HepG2 (cell line): ENCODE results near the gene SEMA3F. TPM values are rescaled to one million over a fixed set of nuclear protein-coding genes. Genes with fewer than 3 reads are reported as not detected.

Experiments
- BHLHE40 ChIP-seq: IDR thresholded peaks from 2 replicates; pipeline ENCODE4 v1.6.1; 2011; ENCODE audit warnings: low read length, improper control_type of control experiment
- DNMT1 ChIP-seq: sonication (generic); formaldehyde crosslinking; IDR thresholded peaks from 2 replicates; pipeline ENCODE4 v1.5.1; 2020; ENCODE audit warnings: mild to moderate bottlenecking, missing genetic modification reagents
- KAT8 ChIP-seq: IDR thresholded peaks from 2 replicates; pipeline ENCODE4 v1.6.1; 2016; ENCODE audit warnings: missing genetic modification reagents, missing compliant biosample characterization
- MTF2 ChIP-seq: sonication (generic); formaldehyde crosslinking; IDR thresholded peaks from 2 replicates; pipeline ENCODE4 v1.5.0; 2020; ENCODE audit warnings: missing genetic modification reagents, borderline replicate concordance
- ONECUT2 ChIP-seq: sonication (generic); formaldehyde crosslinking; IDR thresholded peaks from 2 replicates; pipeline ENCODE4 v1.4.0; 2020; ENCODE audit warnings: missing genetic modification reagents
- POLR2AphosphoS5 ChIP-seq: IDR thresholded peaks from 2 replicates; pipeline ENCODE4 v1.6.1; 2012; ENCODE audit warnings: low read depth, low read length
- SP140L ChIP-seq: sonication (generic); formaldehyde crosslinking; IDR thresholded peaks from 2 replicates; pipeline ENCODE4 v1.4.0; 2020; ENCODE audit warnings: missing genetic modification reagents, borderline replicate concordance
- TEAD3 ChIP-seq: optimal IDR thresholded peaks from 2 replicates; pipeline ENCODE3; 2016; ENCODE audit warnings: borderline replicate concordance
- YY1 ChIP-seq: IDR thresholded peaks from 2 replicates; pipeline ENCODE4 v1.6.1; 2011; ENCODE audit warnings: low read length, low read depth, moderate library complexity, mild to moderate bottlenecking; ENCODE audit not compliant: insufficient read depth, insufficient replicate concordance
- ZFP62 ChIP-seq: sonication (generic); formaldehyde crosslinking; IDR thresholded peaks from 2 replicates; pipeline ENCODE4 v1.4.0; 2020; ENCODE audit warnings: missing genetic modification reagents
- ZNF484 ChIP-seq: sonication (generic); formaldehyde crosslinking; IDR thresholded peaks from 2 replicates; pipeline ENCODE4 v1.5.1; 2020; ENCODE audit warnings: mild to moderate bottlenecking, low read depth, missing genetic modification reagents, borderline replicate concordance
- ZNF567 ChIP-seq: sonication (generic); formaldehyde crosslinking; IDR thresholded peaks from 2 replicates; pipeline ENCODE4 v1.8.1; 2023; ENCODE audit warnings: mild to moderate bottlenecking, missing genetic modification reagents, borderline replicate concordance
- ZNF746 ChIP-seq: sonication (generic); formaldehyde crosslinking; IDR thresholded peaks from 2 replicates; pipeline ENCODE4 v1.8.0; 2022; ENCODE audit warnings: mild to moderate bottlenecking, missing genetic modification reagents
- ZNF747 ChIP-seq: sonication (generic); formaldehyde crosslinking; IDR thresholded peaks from 2 replicates; pipeline ENCODE4 v1.8.1; 2023; ENCODE audit warnings: missing genetic modification reagents, mild to moderate bottlenecking, borderline replicate concordance
- ZNF773 ChIP-seq: sonication (generic); formaldehyde crosslinking; IDR thresholded peaks from 2 replicates; pipeline ENCODE4 v1.4.0; 2020; ENCODE audit warnings: missing genetic modification reagents, borderline replicate concordance
- ZNF775 ChIP-seq: sonication (generic); formaldehyde crosslinking; IDR thresholded peaks from 2 replicates; pipeline ENCODE4 v1.4.0; 2020; ENCODE audit warnings: missing genetic modification reagents, mild to moderate bottlenecking, moderate library complexity, borderline replicate concordance
- polyA plus RNA-seq, 8 experiments: library from polyadenylated mRNA; depleted of rRNA in 3 of 8; stranded (reverse) in 7 of 8; unstranded in 1 of 8; fragments of >200 nt; fragmentation: Illumina TruSeq in 4 of 8; extraction: Trizol in 4 of 8; gene quantifications; 2 replicates each; pipeline versions ENCODE4 v1.2.1 to v1.2.3, GENCODE V29; 2011 to 2016; ENCODE audit warnings: low read depth in 4 of 8, missing spikeins in 1 of 8, mixed read lengths in 1 of 8; ENCODE audit not compliant: insufficient read depth in 1 of 8
- total RNA-seq, 5 experiments: library from RNA; depleted of rRNA; stranded (reverse); fragments of >200 nt; fragmentation: Illumina TruSeq; extraction: Trizol; gene quantifications; 2 replicates each; pipeline ENCODE4 v1.2.3, GENCODE V29; 2016; ENCODE audit warnings: low read depth in 1 of 5
- TF ChIP-seq, protein P1 (sequence below): sonication (generic); formaldehyde crosslinking; IDR thresholded peaks from 2 replicates; pipeline ENCODE4 v1.4.0; 2020; ENCODE audit warnings: mild to moderate bottlenecking, missing genetic modification reagents
- TF ChIP-seq, protein P2 (sequence below), 2 experiments: sonication (generic) in 1 of 2; formaldehyde crosslinking in 1 of 2; IDR thresholded peaks; 2 replicates each; pipeline versions ENCODE4 v1.6.1 to v1.9.0; 2014 to 2022; ENCODE audit warnings: antibody characterized with exemption in 1 of 2, borderline replicate concordance in 1 of 2, inconsistent platforms in 1 of 2, low read depth in 1 of 2, missing genetic modification reagents in 1 of 2
- TF ChIP-seq, protein P3 (sequence below): sonication (generic); formaldehyde crosslinking; IDR thresholded peaks from 2 replicates; pipeline ENCODE4 v1.5.0; 2020; ENCODE audit warnings: missing genetic modification reagents, mild to moderate bottlenecking, borderline replicate concordance
- TF ChIP-seq, protein P4 (sequence below): sonication (generic); formaldehyde crosslinking; IDR thresholded peaks from 2 replicates; pipeline ENCODE4 v1.8.0; 2022; ENCODE audit warnings: mild to moderate bottlenecking, missing genetic modification reagents; ENCODE audit not compliant: insufficient replicate concordance

SEMA3F gene
- total and polyA plus RNA-seq, 2 of the 13 experiments (the other 11 are each of a cell fraction or from before 2014, with no cell fraction given) = 7.6 to 17.2 TPM

- TF ChIP-seq, protein P1, sequence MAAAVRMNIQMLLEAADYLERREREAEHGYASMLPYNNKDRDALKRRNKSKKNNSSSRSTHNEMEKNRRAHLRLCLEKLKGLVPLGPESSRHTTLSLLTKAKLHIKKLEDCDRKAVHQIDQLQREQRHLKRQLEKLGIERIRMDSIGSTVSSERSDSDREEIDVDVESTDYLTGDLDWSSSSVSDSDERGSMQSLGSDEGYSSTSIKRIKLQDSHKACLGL (CRISPR knock-in tag) = no peak
- TF ChIP-seq ONECUT2 (CRISPR knock-in tag) (no peak), POLR2AphosphoS5 (peak; percentile 85), DNMT1 (CRISPR knock-in tag) (no peak), TEAD3 (CRISPR knock-in tag) (no peak), ZNF484 (CRISPR knock-in tag) (no peak), KAT8 (no peak), MTF2 (CRISPR knock-in tag) (no peak), ZNF773 (CRISPR knock-in tag) (no peak), ZFP62 (no peak), ZNF747 (CRISPR knock-in tag) (no peak), ZNF746 (0 out of 2 replicates have a peak, but pooled peaks have one; percentile 45), YY1 (peak; percentile 49), ZNF567 (CRISPR knock-in tag) (no peak), SP140L (CRISPR knock-in tag) (no peak), ZNF775 (CRISPR knock-in tag) (no peak), BHLHE40 (0 out of 2 replicates have a peak, but pooled peaks have one; percentile 8)
- TF ChIP-seq, protein P2, sequence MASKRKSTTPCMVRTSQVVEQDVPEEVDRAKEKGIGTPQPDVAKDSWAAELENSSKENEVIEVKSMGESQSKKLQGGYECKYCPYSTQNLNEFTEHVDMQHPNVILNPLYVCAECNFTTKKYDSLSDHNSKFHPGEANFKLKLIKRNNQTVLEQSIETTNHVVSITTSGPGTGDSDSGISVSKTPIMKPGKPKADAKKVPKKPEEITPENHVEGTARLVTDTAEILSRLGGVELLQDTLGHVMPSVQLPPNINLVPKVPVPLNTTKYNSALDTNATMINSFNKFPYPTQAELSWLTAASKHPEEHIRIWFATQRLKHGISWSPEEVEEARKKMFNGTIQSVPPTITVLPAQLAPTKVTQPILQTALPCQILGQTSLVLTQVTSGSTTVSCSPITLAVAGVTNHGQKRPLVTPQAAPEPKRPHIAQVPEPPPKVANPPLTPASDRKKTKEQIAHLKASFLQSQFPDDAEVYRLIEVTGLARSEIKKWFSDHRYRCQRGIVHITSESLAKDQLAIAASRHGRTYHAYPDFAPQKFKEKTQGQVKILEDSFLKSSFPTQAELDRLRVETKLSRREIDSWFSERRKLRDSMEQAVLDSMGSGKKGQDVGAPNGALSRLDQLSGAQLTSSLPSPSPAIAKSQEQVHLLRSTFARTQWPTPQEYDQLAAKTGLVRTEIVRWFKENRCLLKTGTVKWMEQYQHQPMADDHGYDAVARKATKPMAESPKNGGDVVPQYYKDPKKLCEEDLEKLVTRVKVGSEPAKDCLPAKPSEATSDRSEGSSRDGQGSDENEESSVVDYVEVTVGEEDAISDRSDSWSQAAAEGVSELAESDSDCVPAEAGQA (IDR thresholded peaks at IDR 0.05; ENCODE audit: low read depth) = no peak
- TF ChIP-seq, protein P2 (CRISPR knock-in tag; IDR thresholded peaks at IDR 0.05; ENCODE audit: borderline replicate concordance) = no peak
- TF ChIP-seq, protein P3, sequence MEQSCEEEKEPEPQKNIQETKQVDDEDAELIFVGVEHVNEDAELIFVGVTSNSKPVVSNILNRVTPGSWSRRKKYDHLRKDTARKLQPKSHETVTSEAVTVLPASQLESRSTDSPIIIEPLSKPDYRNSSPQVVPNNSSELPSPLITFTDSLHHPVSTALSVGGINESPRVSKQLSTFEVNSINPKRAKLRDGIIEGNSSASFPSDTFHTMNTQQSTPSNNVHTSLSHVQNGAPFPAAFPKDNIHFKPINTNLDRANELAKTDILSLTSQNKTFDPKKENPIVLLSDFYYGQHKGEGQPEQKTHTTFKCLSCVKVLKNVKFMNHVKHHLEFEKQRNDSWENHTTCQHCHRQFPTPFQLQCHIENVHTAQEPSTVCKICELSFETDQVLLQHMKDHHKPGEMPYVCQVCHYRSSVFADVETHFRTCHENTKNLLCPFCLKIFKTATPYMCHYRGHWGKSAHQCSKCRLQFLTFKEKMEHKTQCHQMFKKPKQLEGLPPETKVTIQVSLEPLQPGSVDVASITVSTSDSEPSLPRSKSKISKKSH (CRISPR knock-in tag) = peak; percentile 60; the same call in 1 of the 2 replicates
- TF ChIP-seq, protein P4, sequence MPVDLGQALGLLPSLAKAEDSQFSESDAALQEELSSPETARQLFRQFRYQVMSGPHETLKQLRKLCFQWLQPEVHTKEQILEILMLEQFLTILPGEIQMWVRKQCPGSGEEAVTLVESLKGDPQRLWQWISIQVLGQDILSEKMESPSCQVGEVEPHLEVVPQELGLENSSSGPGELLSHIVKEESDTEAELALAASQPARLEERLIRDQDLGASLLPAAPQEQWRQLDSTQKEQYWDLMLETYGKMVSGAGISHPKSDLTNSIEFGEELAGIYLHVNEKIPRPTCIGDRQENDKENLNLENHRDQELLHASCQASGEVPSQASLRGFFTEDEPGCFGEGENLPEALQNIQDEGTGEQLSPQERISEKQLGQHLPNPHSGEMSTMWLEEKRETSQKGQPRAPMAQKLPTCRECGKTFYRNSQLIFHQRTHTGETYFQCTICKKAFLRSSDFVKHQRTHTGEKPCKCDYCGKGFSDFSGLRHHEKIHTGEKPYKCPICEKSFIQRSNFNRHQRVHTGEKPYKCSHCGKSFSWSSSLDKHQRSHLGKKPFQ (CRISPR knock-in tag) = peak; percentile 12
Measured at GRCh38 chr3:50204804-50205412, 49.8 kb downstream of the SEMA3F start, which contains the start of gene SLC38A3 (continued).
